Renal cortex interstitium (tissue), 11 donors: Measurements from ENCODE around the gene RPRD1B. TPM values are rescaled to one million over a fixed set of nuclear protein-coding genes. Genes with fewer than 3 reads are reported as not detected.

ENCODE experiments used
- DNase-seq, 11 donors: peaks; one replicate each; pipeline ENCODE4 v3.0.0-alpha.2; 2013; ENCODE audit warnings: low read depth in 9 of 11, low spot score in 4 of 11; ENCODE audit errors: extremely low read depth in 1 of 11
- polyA plus RNA-seq, 3 donors: library from polyadenylated mRNA; unstranded; fragments of 120-200 nt; gene quantifications; one replicate each; pipeline ENCODE4 v1.2.1, GENCODE V29; 2013; ENCODE audit not compliant: insufficient read length in 3 of 3

Gene RPRD1B
- polyA plus RNA-seq, 3 donors: 35.8 to 41.4 (median 38.4) TPM

DNA sequence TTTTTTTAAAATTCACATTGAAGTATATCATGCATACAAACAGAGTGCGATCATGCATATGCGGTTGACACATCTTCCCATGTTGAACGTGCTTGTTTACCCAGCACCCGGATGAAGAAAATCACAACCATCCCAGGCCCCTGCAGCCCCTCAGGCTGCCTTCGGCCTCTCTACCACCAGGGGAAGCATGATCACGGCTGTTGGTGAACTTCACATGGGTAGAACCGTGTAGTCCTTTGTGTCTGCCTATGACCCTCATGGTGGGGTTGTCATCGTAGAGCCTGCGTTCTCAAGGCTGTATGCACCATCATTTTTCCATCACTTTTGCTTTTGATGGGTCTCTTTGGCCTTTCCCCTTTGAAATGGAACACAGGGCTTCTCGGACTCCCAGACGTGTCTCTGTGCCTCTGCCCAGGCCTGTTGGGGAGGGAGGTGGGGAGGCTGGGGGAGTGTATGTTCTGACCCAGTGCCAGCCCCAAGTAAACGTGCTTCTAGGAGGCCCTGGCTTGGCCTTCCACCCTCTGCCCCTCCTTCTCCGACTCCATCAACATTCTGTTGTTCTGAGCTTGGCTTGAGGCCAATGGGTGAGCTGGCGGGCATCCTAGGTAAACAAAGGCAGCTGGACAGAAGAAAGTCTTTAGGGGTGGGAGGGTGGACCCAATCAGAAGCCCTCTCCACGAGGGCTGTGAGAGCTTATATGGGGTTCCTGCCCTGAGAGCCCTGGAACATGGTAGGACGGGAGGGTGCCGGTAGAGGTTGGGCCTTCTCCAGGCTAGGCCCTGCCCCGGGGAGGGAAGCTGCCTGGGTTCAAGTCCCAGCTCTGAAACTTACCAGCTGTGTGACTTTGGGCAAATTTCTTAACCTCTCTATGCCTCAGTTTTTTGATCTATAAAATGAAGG lies 91.9 kb downstream of the RPRD1B start:
- DNase-seq: peak in 10 of 11 donors; percentile 62 to 89 (median 73)

GRCh38 chr20:38126146-38126921 lies 92.8 kb downstream of the RPRD1B start:
- no peak for DNase-seq

DNA sequence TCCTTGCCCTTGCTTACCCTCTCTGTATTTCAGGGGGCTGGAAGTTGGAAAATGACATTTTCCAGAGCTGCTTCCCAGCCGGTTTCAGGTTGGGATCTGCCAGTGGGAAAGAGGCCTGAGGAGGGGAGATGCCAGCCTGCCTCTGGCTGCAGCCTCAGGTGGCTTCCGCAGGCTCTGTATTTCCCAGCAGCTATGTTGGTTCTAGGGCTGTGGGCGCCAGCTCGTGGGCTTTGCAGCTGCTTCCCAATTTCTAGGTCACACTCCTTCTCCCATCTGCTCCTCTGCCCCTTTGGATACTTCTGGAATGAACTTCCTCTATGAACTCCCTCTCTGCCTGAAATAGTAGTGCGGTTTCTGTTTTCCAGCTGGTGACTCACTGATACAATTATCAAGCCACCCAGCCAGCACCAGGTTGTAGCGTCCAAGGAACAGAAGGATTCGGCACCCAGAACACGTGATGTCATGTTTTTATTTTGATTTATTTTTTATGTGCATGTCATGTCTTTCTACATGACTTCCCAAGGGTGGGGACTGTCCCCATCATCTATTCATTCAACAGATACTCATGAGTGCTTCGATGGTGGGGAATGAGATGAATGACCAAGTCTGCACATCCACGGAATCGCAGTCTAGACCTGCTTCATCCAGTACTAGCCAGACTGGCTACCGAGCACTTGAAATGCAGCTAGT lies 93.5 kb downstream of the RPRD1B start:
- no peak for DNase-seq

GRCh38 chr20:38127920-38128528 lies 94.5 kb downstream of the RPRD1B start:
- no peak for DNase-seq

DNA sequence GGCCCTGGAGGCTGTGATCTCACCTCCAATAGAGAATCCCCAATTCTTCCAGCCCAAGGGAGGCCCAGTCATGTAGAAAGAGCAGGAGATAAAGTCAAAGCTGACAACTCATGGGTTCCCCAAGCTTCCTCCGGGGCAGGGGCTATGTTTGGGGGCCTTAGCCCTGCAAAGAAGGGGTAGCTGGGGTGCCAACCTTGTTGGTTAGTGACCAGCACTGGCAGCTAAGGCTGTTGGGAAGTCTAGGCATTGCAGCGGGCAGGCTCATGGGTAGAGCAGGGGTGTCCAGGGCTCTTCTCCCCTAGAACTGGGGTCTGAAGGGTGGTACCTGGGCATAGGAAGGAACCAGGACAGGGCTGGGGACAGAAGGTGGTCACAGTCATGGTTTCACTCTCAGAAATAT lies 95.1 kb downstream of the RPRD1B start:
- no peak for DNase-seq

GRCh38 chr20:38129248-38129865 lies 95.8 kb downstream of the RPRD1B start:
- DNase-seq: no peak

DNA sequence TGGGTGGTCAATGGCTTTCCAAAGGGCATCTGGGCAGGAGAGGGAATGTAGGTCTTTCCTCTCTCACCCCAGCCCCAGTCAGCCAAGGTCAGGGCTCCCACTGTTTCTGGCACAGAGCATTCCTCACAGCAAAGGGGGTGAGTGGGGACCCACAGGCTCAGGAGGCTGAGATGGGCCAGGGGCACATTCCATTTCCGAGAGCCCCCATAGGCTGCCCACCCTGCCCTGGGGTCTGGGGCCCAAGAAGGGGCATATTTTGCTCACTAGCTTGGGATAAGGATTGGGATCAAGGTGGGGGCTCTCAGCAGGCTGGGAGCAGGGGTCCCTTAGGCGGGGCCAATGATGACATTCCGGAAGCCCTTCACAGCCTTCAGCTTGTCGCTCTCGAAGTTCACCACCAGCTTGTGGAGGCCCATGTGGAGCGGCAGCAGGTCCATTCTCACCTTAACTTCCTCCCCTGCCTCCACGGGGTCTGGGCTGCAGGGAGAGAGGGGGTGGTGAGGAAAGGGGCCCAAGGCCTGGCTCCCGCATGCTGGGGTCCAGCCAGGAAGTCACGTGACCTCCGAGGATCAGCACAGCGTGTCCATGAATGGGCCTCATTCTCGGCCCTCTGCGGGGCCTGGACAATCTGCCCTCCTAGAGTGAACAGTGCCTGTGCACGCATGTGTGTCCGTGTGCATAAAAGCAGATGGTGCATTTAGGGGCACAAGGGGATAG lies 96.5 kb downstream of the RPRD1B start:
- no peak for DNase-seq

DNA sequence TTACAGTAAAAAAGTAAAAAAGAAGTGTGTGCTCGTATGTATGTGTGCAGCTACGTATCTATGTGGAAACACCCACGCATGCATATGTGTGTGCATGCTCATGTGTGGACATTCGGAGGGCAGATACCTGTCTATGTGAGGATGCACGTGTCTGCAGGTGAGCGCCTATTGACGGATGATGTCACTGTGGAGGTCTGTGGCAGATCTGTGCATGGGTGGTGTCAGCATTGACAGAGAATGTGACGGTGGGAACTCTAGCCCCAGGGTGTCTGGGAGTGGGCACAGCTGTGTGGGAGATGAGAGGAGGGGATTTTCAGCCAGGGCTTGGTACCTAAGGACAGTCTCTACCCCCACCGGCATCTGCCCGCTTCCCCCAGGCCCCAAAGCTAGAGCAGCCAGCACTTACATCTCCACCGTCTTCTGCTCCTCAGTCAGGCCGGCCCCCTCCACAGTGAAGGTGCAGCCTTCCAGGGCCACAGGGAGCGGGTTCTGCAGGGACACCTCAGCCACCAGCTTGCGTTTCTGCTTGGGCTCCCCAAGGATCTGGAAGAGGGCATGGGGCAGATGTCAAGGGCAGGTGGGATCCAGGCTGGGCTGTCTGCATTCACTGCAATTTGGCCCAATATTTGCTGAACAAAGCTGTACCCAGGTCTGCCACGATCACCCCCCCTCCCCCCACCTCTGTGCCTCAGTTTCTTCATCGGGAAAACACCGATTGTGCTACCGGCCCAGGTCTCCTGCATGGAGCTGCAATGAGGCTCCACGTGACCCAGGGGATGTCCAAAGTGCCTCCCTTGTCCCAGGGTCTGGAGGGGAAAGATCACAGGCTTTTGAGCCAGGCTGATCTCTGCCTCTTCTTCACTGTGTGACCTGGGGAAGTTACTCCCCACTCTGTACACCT lies 97.4 kb downstream of the RPRD1B start:
- DNase-seq: no peak

DNA sequence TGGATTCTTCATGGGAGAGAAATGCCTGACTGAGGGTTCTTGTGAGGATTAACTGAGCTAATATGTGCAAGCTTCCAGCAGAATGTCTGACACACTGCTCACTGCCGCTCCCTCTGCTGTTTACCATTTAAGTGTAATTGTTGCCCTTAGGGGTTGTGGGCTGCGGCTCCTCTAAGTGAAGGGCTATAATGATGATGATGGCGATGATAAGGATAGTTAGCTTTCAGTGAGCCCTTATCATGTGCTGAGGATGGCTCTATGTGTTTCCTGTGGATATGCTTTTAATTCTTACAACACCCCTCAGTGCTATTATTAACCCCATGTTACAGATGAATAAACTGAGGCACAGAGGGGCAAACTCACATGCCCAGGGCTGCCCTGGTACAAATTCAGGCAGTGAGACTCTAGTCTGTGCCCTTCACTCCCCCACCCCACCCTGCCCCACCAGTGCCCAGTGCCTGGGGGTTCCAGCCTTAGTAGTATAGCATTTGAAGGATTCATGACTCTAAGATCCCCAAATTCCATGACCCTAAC lies 98.1 kb downstream of the RPRD1B start:
- no peak for DNase-seq

- no peak for DNase-seq
Measured at GRCh38 chr20:38132156-38132909, 98.8 kb downstream of the RPRD1B start.

- DNase-seq: no peak
Measured at GRCh38 chr20:38132910-38133501, 99.5 kb downstream of the RPRD1B start.

DNA sequence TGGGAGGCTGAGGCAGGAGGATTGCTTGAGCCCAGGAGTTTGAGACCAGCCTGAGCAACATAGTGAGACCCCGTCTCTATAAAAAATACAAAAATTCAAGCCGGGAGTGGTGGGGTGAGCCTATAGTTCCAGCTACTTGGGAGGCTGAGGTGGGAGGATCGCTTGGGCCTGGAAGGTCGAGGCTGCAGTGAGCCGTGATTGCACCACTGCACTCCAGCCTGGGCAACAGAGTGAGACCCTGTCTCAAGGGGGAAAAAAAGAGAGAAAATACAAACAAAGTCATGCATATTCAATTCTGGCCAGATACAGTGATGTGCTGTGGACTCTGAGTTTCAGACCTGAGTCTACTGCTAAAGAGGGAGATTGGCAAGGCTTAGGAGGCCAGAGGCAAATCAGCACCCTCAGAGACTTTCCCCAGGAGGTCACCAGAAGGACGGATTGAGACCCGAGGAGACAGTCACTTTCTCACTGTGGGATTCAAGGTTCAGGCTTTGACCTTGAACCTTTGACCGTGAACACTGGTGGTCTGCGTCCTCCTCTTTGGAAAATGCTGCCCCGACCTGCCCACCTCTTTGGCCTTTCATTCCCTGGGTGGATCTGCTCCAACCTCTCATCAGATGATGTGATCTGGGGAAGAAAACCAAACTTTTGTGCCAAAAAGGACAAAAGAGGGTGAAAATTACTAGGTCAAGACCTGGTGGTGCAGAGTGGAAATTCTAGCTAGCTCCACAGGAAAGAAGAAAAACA lies 100.3 kb downstream of the RPRD1B start:
- DNase-seq: no peak

GRCh38 chr20:38134427-38135270 lies 101.1 kb downstream of the RPRD1B start:
- no peak for DNase-seq

- DNase-seq: no peak
Measured at GRCh38 chr20:38135271-38135650, 101.7 kb downstream of the RPRD1B start.
